ENCODE data around the gene C3orf49.

The C3orf49 gene

GRCh38 chr3:63870615-63871005 is 51.5 kb downstream of the C3orf49 start:
- no peak overlapping the region for H3K4me3 ChIP-seq (ENCODE audit: low read length)
- no peak overlapping the region for H3K9ac ChIP-seq (ENCODE audit: low read length)
- no peak overlapping the region for H3K18ac ChIP-seq (ENCODE audit: low read length)
- no peak overlapping the region for H3K56ac ChIP-seq (ENCODE audit: low read length)
- H2BK120ac ChIP-seq (ENCODE audit: low read depth, low read length): no peak overlapping the region
- WGBS (ENCODE audit: extremely low coverage, insufficient coverage, low lambda C conversion rate): no CpG with 5 or more reads among the region's 2 CpGs
- no peak overlapping the region for H2AK5ac ChIP-seq (ENCODE audit: low read length)
- H3K36me3 ChIP-seq (ENCODE audit: control insufficient read depth, insufficient read depth, low read length): no peaks in the 10 kb centered on the region
- H4K5ac ChIP-seq (ENCODE audit: low read length): no peak overlapping the region
- H2BK5ac ChIP-seq (ENCODE audit: low read length): no peak overlapping the region
- DNase-seq: no peak
- H3K79me2 ChIP-seq (ENCODE audit: control insufficient read depth, insufficient read depth, low read length): peaks cover 30% of the 10 kb centered on the region
- peaks cover 3% of the 10 kb centered on the region for H3K4me1 ChIP-seq (ENCODE audit: control insufficient read depth, low read depth, low read length)
- H3K4ac ChIP-seq (ENCODE audit: low read depth, low read length): no peak overlapping the region
- no peak overlapping the region for H4K8ac ChIP-seq (ENCODE audit: low read depth, low read length)
- no peak overlapping the region for H3K23ac ChIP-seq (ENCODE audit: low read length)
- H3K4me2 ChIP-seq (ENCODE audit: low read length): no peak overlapping the region
- H3K27me3 ChIP-seq (ENCODE audit: insufficient read depth, low read length, poor library complexity): no peaks in the 10 kb centered on the region
- H2BK15ac ChIP-seq (replicated peaks; ENCODE audit: low read depth): no peak overlapping the region
- no peak overlapping the region for H3K27ac ChIP-seq (ENCODE audit: low read depth, low read length)
- peaks cover 19% of the 10 kb centered on the region for H3K79me1 ChIP-seq (ENCODE audit: low read length)

GRCh38 chr3:63872135-63872924 is 53.2 kb downstream of the C3orf49 start:
- Histone ChIP-seq H3K79me1 (ENCODE audit: low read length) (peaks cover 21% of the 10 kb centered on the region), H3K27ac (ENCODE audit: low read depth, low read length) (no peak overlapping the region), H3K36me3 (ENCODE audit: control insufficient read depth, insufficient read depth, low read length) (no peaks in the 10 kb centered on the region), H3K4ac (ENCODE audit: low read depth, low read length) (no peak overlapping the region), H3K27me3 (ENCODE audit: insufficient read depth, low read length, poor library complexity) (no peaks in the 10 kb centered on the region), H2BK5ac (ENCODE audit: low read length) (no peak overlapping the region), H2BK15ac (replicated peaks; ENCODE audit: low read depth) (no peak overlapping the region), H3K4me2 (ENCODE audit: low read length) (no peak overlapping the region), H3K23ac (ENCODE audit: low read length) (no peak overlapping the region), H4K5ac (ENCODE audit: low read length) (no peak overlapping the region), H3K18ac (ENCODE audit: low read length) (no peak overlapping the region), H2BK120ac (ENCODE audit: low read depth, low read length) (no peak overlapping the region), H2AK5ac (ENCODE audit: low read length) (no peak overlapping the region), H4K8ac (ENCODE audit: low read depth, low read length) (no peak overlapping the region), H3K9ac (ENCODE audit: low read length) (no peak overlapping the region), H3K56ac (ENCODE audit: low read length) (no peak overlapping the region), H3K4me1 (ENCODE audit: control insufficient read depth, low read depth, low read length) (peaks cover 3% of the 10 kb centered on the region), H3K79me2 (ENCODE audit: control insufficient read depth, insufficient read depth, low read length) (peaks cover 29% of the 10 kb centered on the region), H3K4me3 (ENCODE audit: low read length) (no peak overlapping the region)
- WGBS (ENCODE audit: extremely low coverage, insufficient coverage, low lambda C conversion rate): no CpG with 5 or more reads among the region's 2 CpGs
- DNase-seq: peak; percentile 79

- Histone ChIP-seq H2BK15ac (replicated peaks; ENCODE audit: low read depth) (no peak overlapping the region), H3K4me2 (ENCODE audit: low read length) (no peak overlapping the region), H4K5ac (ENCODE audit: low read length) (no peak overlapping the region), H3K36me3 (ENCODE audit: control insufficient read depth, insufficient read depth, low read length) (no peaks in the 10 kb centered on the region), H3K23ac (ENCODE audit: low read length) (no peak overlapping the region), H3K27me3 (ENCODE audit: insufficient read depth, low read length, poor library complexity) (no peaks in the 10 kb centered on the region), H3K56ac (ENCODE audit: low read length) (no peak overlapping the region), H3K4me3 (ENCODE audit: low read length) (no peak overlapping the region), H4K8ac (ENCODE audit: low read depth, low read length) (no peak overlapping the region), H2BK120ac (ENCODE audit: low read depth, low read length) (no peak overlapping the region), H2BK5ac (ENCODE audit: low read length) (no peak overlapping the region), H3K4ac (ENCODE audit: low read depth, low read length) (no peak overlapping the region), H3K79me1 (ENCODE audit: low read length) (peaks cover 24% of the 10 kb centered on the region), H2AK5ac (ENCODE audit: low read length) (no peak overlapping the region), H3K79me2 (ENCODE audit: control insufficient read depth, insufficient read depth, low read length) (peaks cover 25% of the 10 kb centered on the region), H3K27ac (ENCODE audit: low read depth, low read length) (no peak overlapping the region), H3K4me1 (ENCODE audit: control insufficient read depth, low read depth, low read length) (peaks cover 12% of the 10 kb centered on the region), H3K18ac (ENCODE audit: low read length) (no peak overlapping the region), H3K9ac (ENCODE audit: low read length) (no peak overlapping the region)
- DNase-seq: no peak
- WGBS (ENCODE audit: extremely low coverage, insufficient coverage, low lambda C conversion rate): no CpG with 5 or more reads among the region's 3 CpGs
Measured at GRCh38 chr3:63874769-63875168, 55.7 kb downstream of the C3orf49 start.

- H4K8ac ChIP-seq (ENCODE audit: low read depth, low read length): no peak overlapping the region
- no peak overlapping the region for H2BK120ac ChIP-seq (ENCODE audit: low read depth, low read length)
- no peak overlapping the region for H2BK15ac ChIP-seq (replicated peaks; ENCODE audit: low read depth)
- no peak overlapping the region for H2AK5ac ChIP-seq (ENCODE audit: low read length)
- no peak overlapping the region for H2BK5ac ChIP-seq (ENCODE audit: low read length)
- H3K9ac ChIP-seq (ENCODE audit: low read length): no peak overlapping the region
- no peak overlapping the region for H3K4ac ChIP-seq (ENCODE audit: low read depth, low read length)
- H3K27me3 ChIP-seq (ENCODE audit: insufficient read depth, low read length, poor library complexity): no peaks in the 10 kb centered on the region
- peaks cover 11% of the 10 kb centered on the region for H3K4me1 ChIP-seq (ENCODE audit: control insufficient read depth, low read depth, low read length)
- H3K27ac ChIP-seq (ENCODE audit: low read depth, low read length): no peak overlapping the region
- no CpG with 5 or more reads among the region's 2 CpGs for WGBS (ENCODE audit: extremely low coverage, insufficient coverage, low lambda C conversion rate)
- H3K56ac ChIP-seq (ENCODE audit: low read length): no peak overlapping the region
- DNase-seq: no peak
- H3K4me3 ChIP-seq (ENCODE audit: low read length): no peak overlapping the region
- H3K79me2 ChIP-seq (ENCODE audit: control insufficient read depth, insufficient read depth, low read length): peaks cover 24% of the 10 kb centered on the region
- no peaks in the 10 kb centered on the region for H3K36me3 ChIP-seq (ENCODE audit: control insufficient read depth, insufficient read depth, low read length)
- no peak overlapping the region for H3K18ac ChIP-seq (ENCODE audit: low read length)
- H3K4me2 ChIP-seq (ENCODE audit: low read length): no peak overlapping the region
- H3K23ac ChIP-seq (ENCODE audit: low read length): no peak overlapping the region
- H4K5ac ChIP-seq (ENCODE audit: low read length): no peak overlapping the region
- H3K79me1 ChIP-seq (ENCODE audit: low read length): peaks cover 21% of the 10 kb centered on the region
Measured at GRCh38 chr3:63875510-63875909, 56.4 kb downstream of the C3orf49 start.

- no peak overlapping the region for H3K4me3 ChIP-seq (ENCODE audit: low read length)
- no peak overlapping the region for H3K56ac ChIP-seq (ENCODE audit: low read length)
- no peak for DNase-seq
- no peak overlapping the region for H4K5ac ChIP-seq (ENCODE audit: low read length)
- no peak overlapping the region for H2BK15ac ChIP-seq (replicated peaks; ENCODE audit: low read depth)
- no peaks in the 10 kb centered on the region for H3K36me3 ChIP-seq (ENCODE audit: control insufficient read depth, insufficient read depth, low read length)
- no peak overlapping the region for H4K8ac ChIP-seq (ENCODE audit: low read depth, low read length)
- no peak overlapping the region for H3K18ac ChIP-seq (ENCODE audit: low read length)
- no peak overlapping the region for H2BK5ac ChIP-seq (ENCODE audit: low read length)
- peaks cover 23% of the 10 kb centered on the region for H3K79me1 ChIP-seq (ENCODE audit: low read length)
- H3K79me2 ChIP-seq (ENCODE audit: control insufficient read depth, insufficient read depth, low read length): peaks cover 27% of the 10 kb centered on the region
- H2BK120ac ChIP-seq (ENCODE audit: low read depth, low read length): no peak overlapping the region
- H3K27me3 ChIP-seq (ENCODE audit: insufficient read depth, low read length, poor library complexity): no peaks in the 10 kb centered on the region
- H3K23ac ChIP-seq (ENCODE audit: low read length): no peak overlapping the region
- peaks cover 9% of the 10 kb centered on the region for H3K4me1 ChIP-seq (ENCODE audit: control insufficient read depth, low read depth, low read length)
- no peak overlapping the region for H3K27ac ChIP-seq (ENCODE audit: low read depth, low read length)
- WGBS (ENCODE audit: extremely low coverage, insufficient coverage, low lambda C conversion rate): no CpG with 5 or more reads among the region's 3 CpGs
- H3K4me2 ChIP-seq (ENCODE audit: low read length): no peak overlapping the region
- H3K4ac ChIP-seq (ENCODE audit: low read depth, low read length): no peak overlapping the region
- no peak overlapping the region for H2AK5ac ChIP-seq (ENCODE audit: low read length)
- H3K9ac ChIP-seq (ENCODE audit: low read length): no peak overlapping the region
Measured at GRCh38 chr3:63876260-63876659, 57.2 kb downstream of the C3orf49 start.
